HG03175 (cell line): ENCODE measurements around the gene VOPP1.
A peak's percentile ranks its signal among the peaks of the same experiment; 100 is the strongest.
"Not testable (repeated sequence)": the region's sequence is repeated elsewhere in the genome, so short reads cannot be mapped to it uniquely, and the experiment has no call there.

Source experiments
- ATAC-seq: cut with Tn5 transposase; IDR thresholded peaks from one replicate; pipeline ENCODE4 v1.9.1; 2021; ENCODE audit warnings: mild to moderate bottlenecking, moderate library complexity; ENCODE audit not compliant: unreplicated experiment

The VOPP1 gene

GRCh38 chr7:55572378-55573233 lies at the start of gene VOPP1:
TSS of gene VOPP1 (minus strand) at chr7:55572502. CDS start at chr7:55572324, 178 bp downstream.
- ATAC-seq: peak; percentile 49

- no peak for ATAC-seq
Measured at GRCh38 chr7:55618913-55619312, 46.6 kb upstream of the VOPP1 start.

- not testable (repeated sequence) for ATAC-seq
Measured at GRCh38 chr7:55614365-55615064, 42.2 kb upstream of the VOPP1 start.

GRCh38 chr7:55609726-55610125 lies 37.4 kb upstream of the VOPP1 start:
- not testable (repeated sequence) for ATAC-seq

GRCh38 chr7:55605661-55606060 lies 33.4 kb upstream of the VOPP1 start:
- ATAC-seq: not testable (repeated sequence)

GRCh38 chr7:55597944-55598499 lies 25.7 kb upstream of the VOPP1 start:
- peak; percentile 45 for ATAC-seq

- ATAC-seq: not testable (repeated sequence)
Measured at GRCh38 chr7:55597214-55597739, 25.0 kb upstream of the VOPP1 start.

- ATAC-seq: no peak
Measured at GRCh38 chr7:55595511-55595910, 23.2 kb upstream of the VOPP1 start.

GRCh38 chr7:55594870-55595269 lies 22.6 kb upstream of the VOPP1 start:
- no peak for ATAC-seq

GRCh38 chr7:55594414-55594813 lies 22.1 kb upstream of the VOPP1 start:
- no peak for ATAC-seq

GRCh38 chr7:55593515-55594318 lies 21.4 kb upstream of the VOPP1 start:
- ATAC-seq: peak; percentile 49

GRCh38 chr7:55593172-55593514 lies 20.8 kb upstream of the VOPP1 start:
- no peak for ATAC-seq

- ATAC-seq: no peak
Measured at GRCh38 chr7:55592492-55592891, 20.2 kb upstream of the VOPP1 start.

- no peak for ATAC-seq
Measured at GRCh38 chr7:55591282-55591931, 19.1 kb upstream of the VOPP1 start.

- no peak for ATAC-seq
Measured at GRCh38 chr7:55590517-55591281, 18.4 kb upstream of the VOPP1 start.

- no peak for ATAC-seq
Measured at GRCh38 chr7:55589905-55590304, 17.6 kb upstream of the VOPP1 start.

- no peak for ATAC-seq
Measured at GRCh38 chr7:55588976-55589604, 16.8 kb upstream of the VOPP1 start.

GRCh38 chr7:55588379-55588699 lies 16.0 kb upstream of the VOPP1 start:
- no peak for ATAC-seq

- ATAC-seq: no peak
Measured at GRCh38 chr7:55587687-55588378, 15.5 kb upstream of the VOPP1 start.
